Endodermal cell (in vitro differentiated cells): ENCODE measurements around the gene SNX12. TPM values are rescaled to one million over a fixed set of nuclear protein-coding genes. Genes with fewer than 3 reads are reported as not detected.
"Not testable (repeated sequence)": the region's sequence is repeated elsewhere in the genome, so short reads cannot be mapped to it uniquely, and the experiment has no call there.

ENCODE experiments used
- DNase-seq: peaks from one replicate; pipeline ENCODE4 v3.0.0-alpha.2; 2017
- H3K27ac ChIP-seq: 2 replicates; pipeline ENCODE4 v1.5.1; 2013; ENCODE audit warnings: mild to moderate bottlenecking, low read depth, low read length, moderate library complexity
- H3K27me3 ChIP-seq: 2 replicates; pipeline ENCODE4 v1.6.1; 2013; ENCODE audit warnings: mild to moderate bottlenecking, low read length, moderate library complexity; ENCODE audit not compliant: insufficient read depth, control insufficient read depth, poor library complexity, severe bottlenecking
- H3K36me3 ChIP-seq: 2 replicates; pipeline ENCODE4 v1.7.0; 2013; ENCODE audit warnings: mild to moderate bottlenecking, low read length, moderate library complexity; ENCODE audit not compliant: control insufficient read depth, insufficient read depth
- H3K4me1 ChIP-seq: one replicate; pipeline ENCODE4 v1.7.0; 2013; ENCODE audit warnings: low read length; ENCODE audit not compliant: control insufficient read depth, insufficient read depth
- H3K4me3 ChIP-seq: 2 replicates; pipeline ENCODE4 v1.5.1; 2013; ENCODE audit warnings: mild to moderate bottlenecking, low read length, moderate library complexity
- H3K9ac ChIP-seq: 2 replicates; pipeline ENCODE4 v1.6.1; 2013; ENCODE audit warnings: mild to moderate bottlenecking, low read length, moderate library complexity; ENCODE audit not compliant: poor library complexity, severe bottlenecking; ENCODE audit errors: extremely low read depth
- H3K9me3 ChIP-seq: 2 replicates; pipeline ENCODE4 v1.6.1; 2013; ENCODE audit warnings: mild to moderate bottlenecking, low read length, moderate library complexity; ENCODE audit not compliant: control insufficient read depth
- H3K27ac Mint-ChIP-seq: 2 replicates; pipeline ENCODE4 v1.8.0; 2020; ENCODE audit warnings: mixed read lengths
- H3K27me3 Mint-ChIP-seq: 2 replicates; pipeline ENCODE4 v1.8.0; 2021; ENCODE audit warnings: mild to moderate bottlenecking, mixed read lengths; ENCODE audit not compliant: insufficient read depth
- H3K36me3 Mint-ChIP-seq: 2 replicates; pipeline ENCODE4 v1.8.0; 2020; ENCODE audit warnings: low read depth, mixed read lengths
- H3K4me1 Mint-ChIP-seq: 2 replicates; pipeline ENCODE4 v1.8.0; 2020; ENCODE audit warnings: mixed read lengths
- H3K4me3 Mint-ChIP-seq: 2 replicates; pipeline ENCODE4 v1.8.0; 2020; ENCODE audit warnings: mild to moderate bottlenecking, moderate library complexity, mixed read lengths
- H3K9me3 Mint-ChIP-seq: 2 replicates; pipeline ENCODE4 v1.8.0; 2020; ENCODE audit warnings: mild to moderate bottlenecking, mixed read lengths
- CTCF ChIP-seq: fragments of 200-600 bp; sonication (generic); conservative IDR thresholded peaks from 2 replicates; pipeline ENCODE4 v1.5.0; 2021; ENCODE audit warnings: antibody characterized with exemption, mild to moderate bottlenecking
- WGBS, 2 experiments: methylation state at CpG; one replicate each; pipeline versions ENCODE4 v1.1.5 to v1.1.7; 2013; ENCODE audit warnings: missing lambda C conversion rate in 2 of 2, mixed read lengths in 1 of 2; ENCODE audit not compliant: insufficient coverage in 1 of 2, insufficient read length in 1 of 2; 5-methylcytosine and 5-hydroxymethylcytosine counted together
- total RNA-seq, 2 donors: library from RNA; stranded (reverse); fragmentation: NEBNext Ultra II Directional in 1 of 2; extraction: Animal tissue kit (Norgen Biotek cat#: 25700) in 1 of 2; gene quantifications; 2 replicates in 1 of 2; 3 replicates in 1 of 2; pipeline ENCODE4 v1.2.1, GENCODE V29; 2021

Gene SNX12
- total RNA-seq, 2 donors from 2014 or later: 50.3 to 51.0 TPM

- Mint-ChIP-seq H3K27me3 (no peaks in the 10 kb centered on the region), H3K4me1 (no peaks in the 10 kb centered on the region), H3K27ac (no peak overlapping the region), H3K9me3 (peaks cover 23% of the 10 kb centered on the region), H3K36me3 (peaks cover 14% of the 10 kb centered on the region), H3K4me3 (no peak overlapping the region)
- Histone ChIP-seq H3K27ac (no peak overlapping the region), H3K36me3 (peaks cover 12% of the 10 kb centered on the region), H3K4me3 (no peak overlapping the region), H3K27me3 (no peaks in the 10 kb centered on the region), H3K4me1 (no peaks in the 10 kb centered on the region), H3K9ac (no peak overlapping the region), H3K9me3 (no peaks in the 10 kb centered on the region)
- TF ChIP-seq CTCF: no peak
- no peak for DNase-seq
These were observed 11.3 kb downstream of the SNX12 start for GRCh38 chrX:71056867-71057266.

GRCh38 chrX:71053217-71053621 is 14.9 kb downstream of the SNX12 start:
- H3K4me3 Mint-ChIP-seq: peak overlapping the region; percentile 58
- 44 to 89% methylated on average over 7 to 18 of the region's 18 CpGs for WGBS, 2 experiments

GRCh38 chrX:71052721-71053120 is 15.4 kb downstream of the SNX12 start:
- H3K27ac ChIP-seq: no peak overlapping the region
- WGBS, 2 experiments: 72 to 87% methylated on average over 5 to 7 of the region's 7 CpGs
- no peaks in the 10 kb centered on the region for H3K4me1 ChIP-seq
- no peak overlapping the region for H3K4me3 ChIP-seq
- Mint-ChIP-seq H3K4me3 (peak overlapping the region; percentile 58), H3K9me3 (peaks cover 40% of the 10 kb centered on the region), H3K4me1 (no peaks in the 10 kb centered on the region), H3K27ac (no peak overlapping the region), H3K27me3 (no peaks in the 10 kb centered on the region), H3K36me3 (peaks cover 8% of the 10 kb centered on the region)
- no peaks in the 10 kb centered on the region for H3K27me3 ChIP-seq
- peaks cover 4% of the 10 kb centered on the region for H3K36me3 ChIP-seq
- H3K9me3 ChIP-seq: no peaks in the 10 kb centered on the region
- H3K9ac ChIP-seq: no peak overlapping the region
- DNase-seq: no peak
- TF ChIP-seq CTCF: no peak

More at GRCh38 chrX:71053217-71053621, 14.9 kb downstream of the SNX12 start:
- Histone ChIP-seq H3K4me3 (no peak overlapping the region), H3K27ac (no peak overlapping the region), H3K36me3 (peaks cover 4% of the 10 kb centered on the region), H3K27me3 (no peaks in the 10 kb centered on the region), H3K9ac (no peak overlapping the region), H3K9me3 (no peaks in the 10 kb centered on the region), H3K4me1 (no peaks in the 10 kb centered on the region)
- Mint-ChIP-seq H3K4me1 (no peaks in the 10 kb centered on the region), H3K27me3 (no peaks in the 10 kb centered on the region), H3K27ac (peak overlapping the region; percentile 63), H3K36me3 (peaks cover 8% of the 10 kb centered on the region), H3K9me3 (peaks cover 38% of the 10 kb centered on the region)
- peak; percentile 93 for DNase-seq
- no peak for TF ChIP-seq CTCF

GRCh38 chrX:71047891-71048290 is 20.2 kb downstream of the SNX12 start:
- not testable (repeated sequence) for H3K4me1 ChIP-seq, H3K27me3 ChIP-seq, H3K27ac ChIP-seq, DNase-seq, H3K9ac ChIP-seq, H3K4me3 ChIP-seq, H3K27me3 Mint-ChIP-seq, H3K4me3 Mint-ChIP-seq, H3K9me3 ChIP-seq, H3K4me1 Mint-ChIP-seq, H3K36me3 Mint-ChIP-seq, H3K36me3 ChIP-seq, H3K27ac Mint-ChIP-seq
- H3K9me3 Mint-ChIP-seq: peaks cover 55% of the 10 kb centered on the region
- WGBS, 2 experiments: no CpG with 5 or more reads among the region's 8 CpGs
